ENCODE measurements around the gene UTRN. TPM values are rescaled to one million over a fixed set of nuclear protein-coding genes. Genes with fewer than 3 reads are reported as not detected.

Gene UTRN
- total RNA-seq, 1 donor, result 109 TPM

GRCh38 chr6:144307880-144308279, 22.7 kb downstream of the UTRN start:
- no peak for DNase-seq (ENCODE audit: low read depth in 2 of 3, low spot score in 2 of 3)

- no peak for DNase-seq (ENCODE audit: low read depth in 2 of 3, low spot score in 2 of 3)
Observed at GRCh38 chr6:144310765-144311164, 25.6 kb downstream of the UTRN start.

GRCh38 chr6:144311361-144311760, 26.2 kb downstream of the UTRN start:
- no peak for DNase-seq (ENCODE audit: low read depth in 2 of 3, low spot score in 2 of 3)

GRCh38 chr6:144314003-144314485, 28.9 kb downstream of the UTRN start:
- DNase-seq (ENCODE audit: low read depth in 2 of 3, low spot score in 2 of 3), result peak in 1 of 3 donors; percentile 50

- no peak for DNase-seq (ENCODE audit: low read depth in 2 of 3, low spot score in 2 of 3)
Observed at GRCh38 chr6:144314562-144314961, 29.4 kb downstream of the UTRN start.

- no peak for DNase-seq (ENCODE audit: low read depth in 2 of 3, low spot score in 2 of 3)
Observed at GRCh38 chr6:144315226-144315980, 30.3 kb downstream of the UTRN start.

- no peak for DNase-seq (ENCODE audit: low read depth in 2 of 3, low spot score in 2 of 3)
Observed at GRCh38 chr6:144315981-144316861, 31.1 kb downstream of the UTRN start.

GRCh38 chr6:144316862-144317195, 31.7 kb downstream of the UTRN start:
- no peak for DNase-seq (ENCODE audit: low read depth in 2 of 3, low spot score in 2 of 3)

- no peak for DNase-seq (ENCODE audit: low read depth in 2 of 3, low spot score in 2 of 3)
Observed at GRCh38 chr6:144317736-144318135, 32.6 kb downstream of the UTRN start.

- no peak for DNase-seq (ENCODE audit: low read depth in 2 of 3, low spot score in 2 of 3)
Observed at GRCh38 chr6:144319211-144319610, 34.1 kb downstream of the UTRN start.

- DNase-seq (ENCODE audit: low read depth in 2 of 3, low spot score in 2 of 3), result no peak
Observed at GRCh38 chr6:144320741-144321140, 35.6 kb downstream of the UTRN start.

GRCh38 chr6:144321839-144322591, 36.9 kb downstream of the UTRN start:
- no peak for DNase-seq (ENCODE audit: low read depth in 2 of 3, low spot score in 2 of 3)

GRCh38 chr6:144325232-144325631, 40.1 kb downstream of the UTRN start:
- no peak for DNase-seq (ENCODE audit: low read depth in 2 of 3, low spot score in 2 of 3)

GRCh38 chr6:144326393-144326792, 41.3 kb downstream of the UTRN start:
- no peak for DNase-seq (ENCODE audit: low read depth in 2 of 3, low spot score in 2 of 3)

GRCh38 chr6:144327081-144327480, 41.9 kb downstream of the UTRN start:
- no peak for DNase-seq (ENCODE audit: low read depth in 2 of 3, low spot score in 2 of 3)

- no peak for DNase-seq (ENCODE audit: low read depth in 2 of 3, low spot score in 2 of 3)
Observed at GRCh38 chr6:144330017-144330987, 45.2 kb downstream of the UTRN start.

GRCh38 chr6:144331491-144331969, 46.4 kb downstream of the UTRN start:
- no peak for DNase-seq (ENCODE audit: low read depth in 2 of 3, low spot score in 2 of 3)

GRCh38 chr6:144332177-144332576, 47.0 kb downstream of the UTRN start:
- DNase-seq (ENCODE audit: low read depth in 2 of 3, low spot score in 2 of 3), result no peak

GRCh38 chr6:144334150-144334708, 49.1 kb downstream of the UTRN start:
- peak in 2 of 3 donors; percentile 80 to 84 for DNase-seq (ENCODE audit: low read depth in 2 of 3, low spot score in 2 of 3)

Data from hematopoietic multipotent progenitor cell (in vitro differentiated cells).